Measurements from ENCODE around the gene CRISP3. TPM values are rescaled to one million over a fixed set of nuclear protein-coding genes. Genes with fewer than 3 reads are reported as not detected.

Gene CRISP3
- total RNA-seq, 1 donor, result not detected

DNA sequence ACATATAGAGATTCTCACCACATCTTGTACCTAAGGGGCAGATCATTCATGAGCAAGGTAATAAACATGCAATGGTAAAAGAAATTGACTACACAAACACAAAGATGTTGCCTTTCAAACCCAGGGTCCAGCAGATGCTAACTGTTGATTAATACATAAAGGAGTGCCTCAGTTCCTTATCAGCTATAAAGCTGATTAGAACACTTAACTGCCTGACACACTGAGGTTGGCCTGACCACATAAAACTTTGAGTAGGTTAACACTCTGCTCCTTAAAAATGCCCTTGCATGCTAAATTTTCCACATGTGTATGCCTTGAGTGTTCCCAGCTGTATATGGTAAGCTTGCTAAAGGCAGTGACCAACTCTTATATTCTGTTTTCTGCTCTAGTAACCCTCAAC is 45.7 kb downstream of the CRISP3 start:
- no peak overlapping the region for H3K4me3 ChIP-seq (ENCODE audit: low read depth, low read length)
- TF ChIP-seq, protein P1, sequence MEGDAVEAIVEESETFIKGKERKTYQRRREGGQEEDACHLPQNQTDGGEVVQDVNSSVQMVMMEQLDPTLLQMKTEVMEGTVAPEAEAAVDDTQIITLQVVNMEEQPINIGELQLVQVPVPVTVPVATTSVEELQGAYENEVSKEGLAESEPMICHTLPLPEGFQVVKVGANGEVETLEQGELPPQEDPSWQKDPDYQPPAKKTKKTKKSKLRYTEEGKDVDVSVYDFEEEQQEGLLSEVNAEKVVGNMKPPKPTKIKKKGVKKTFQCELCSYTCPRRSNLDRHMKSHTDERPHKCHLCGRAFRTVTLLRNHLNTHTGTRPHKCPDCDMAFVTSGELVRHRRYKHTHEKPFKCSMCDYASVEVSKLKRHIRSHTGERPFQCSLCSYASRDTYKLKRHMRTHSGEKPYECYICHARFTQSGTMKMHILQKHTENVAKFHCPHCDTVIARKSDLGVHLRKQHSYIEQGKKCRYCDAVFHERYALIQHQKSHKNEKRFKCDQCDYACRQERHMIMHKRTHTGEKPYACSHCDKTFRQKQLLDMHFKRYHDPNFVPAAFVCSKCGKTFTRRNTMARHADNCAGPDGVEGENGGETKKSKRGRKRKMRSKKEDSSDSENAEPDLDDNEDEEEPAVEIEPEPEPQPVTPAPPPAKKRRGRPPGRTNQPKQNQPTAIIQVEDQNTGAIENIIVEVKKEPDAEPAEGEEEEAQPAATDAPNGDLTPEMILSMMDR (IDR thresholded peaks at IDR 0.05; ENCODE audit: insufficient read depth, low read length), result no peak
- DNase-seq (ENCODE audit: low read depth), result no peak

DNA sequence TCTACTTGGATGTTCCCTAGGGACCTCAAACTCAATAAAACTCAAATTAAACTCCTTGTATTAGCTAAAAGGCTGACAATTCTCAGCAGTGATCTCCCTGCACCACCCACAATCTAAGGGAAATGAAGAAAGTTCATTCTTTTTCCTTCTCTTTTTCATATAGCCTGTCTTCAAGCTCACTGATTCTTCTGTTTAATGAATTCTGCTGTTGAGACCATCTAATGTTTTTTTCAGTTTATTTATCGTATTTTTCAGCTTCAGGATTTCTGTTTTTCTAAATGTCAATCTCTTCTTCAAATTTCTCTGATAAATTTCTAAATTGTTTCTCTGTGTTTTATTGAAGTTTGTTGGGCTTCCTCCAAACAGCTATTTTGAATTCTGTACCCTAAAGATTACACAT is 50.7 kb downstream of the CRISP3 start:
- no peak overlapping the region for H3K4me3 ChIP-seq (ENCODE audit: low read depth, low read length)
- no peak for DNase-seq (ENCODE audit: low read depth)
- TF ChIP-seq, protein P1 (IDR thresholded peaks at IDR 0.05; ENCODE audit: insufficient read depth, low read length), result no peak

DNA sequence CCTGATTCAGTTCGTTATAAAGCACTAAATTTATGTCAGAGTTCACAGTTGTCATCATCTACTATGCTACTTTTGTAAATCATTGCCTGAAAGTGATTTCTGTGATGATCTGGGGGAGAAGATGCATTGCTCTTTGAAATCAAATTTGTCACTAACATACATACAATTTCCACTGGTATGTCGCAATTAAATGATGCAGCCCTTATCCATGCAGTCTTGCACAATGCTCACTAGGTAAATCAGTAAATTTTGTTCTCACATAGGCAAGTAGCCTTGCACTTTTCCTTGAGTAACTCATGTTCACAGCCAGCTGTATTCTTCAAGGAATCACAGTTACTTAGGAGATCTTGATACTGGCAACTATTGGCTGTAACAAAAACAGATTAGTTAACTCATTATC is 51.7 kb downstream of the CRISP3 start:
- no peak for DNase-seq (ENCODE audit: low read depth)
- H3K4me3 ChIP-seq (ENCODE audit: low read depth, low read length), result no peak overlapping the region
- TF ChIP-seq, protein P1 (IDR thresholded peaks at IDR 0.05; ENCODE audit: insufficient read depth, low read length), result no peak

Other genes with a start within 250 kb of the CRISP3 start
- gene GLYATL3, start 244.5 kb downstream of the CRISP3 start, total RNA-seq (ENCODE audit: low replicate concordance), result not detected in 2 replicates
- gene C6orf141, start 193.7 kb downstream of the CRISP3 start, total RNA-seq (ENCODE audit: low replicate concordance), result 0.57 and 5.7 TPM in 2 replicates
- gene RHAG, start 107.5 kb downstream of the CRISP3 start, total RNA-seq (ENCODE audit: low replicate concordance), result not detected in 2 replicates
- gene CRISP2, start 30.8 kb downstream of the CRISP3 start, total RNA-seq (ENCODE audit: low replicate concordance), result not detected in 2 replicates
- not detected in 2 replicates for gene PGK2, start 42.9 kb upstream of the CRISP3 start, total RNA-seq (ENCODE audit: low replicate concordance)
- gene CRISP1, start 122.1 kb upstream of the CRISP3 start, total RNA-seq (ENCODE audit: low replicate concordance), result not detected in 2 replicates
- gene DEFB114, start 219.8 kb upstream of the CRISP3 start, total RNA-seq (ENCODE audit: low replicate concordance), result not detected in 2 replicates
- gene DEFB113, start 225.2 kb upstream of the CRISP3 start, total RNA-seq (ENCODE audit: low replicate concordance), result not detected in 2 replicates